GM12878 (cell line): ENCODE data around the gene COL5A1. TPM values are rescaled to one million over a fixed set of nuclear protein-coding genes. Genes with fewer than 3 reads are reported as not detected.

ENCODE experiments used
- ATAC-seq: fragments of 200-7000 bp; cut with Tn5 transposase; 3 replicates; pipeline ENCODE4 v1.9.1; 2020; ENCODE audit warnings: mild to moderate bottlenecking, moderate library complexity
- BruUV-seq: library from RNA; stranded (reverse); fragments of 400-500 nt; replicated peaks from 2 replicates; lab custom pipeline; 2021; lab: Mats Ljungman, UMichigan
- CTCF ChIA-PET: fragments of 300-600 bp; sonication (Branson Sonifier 250); formaldehyde crosslinking; extraction: SDS; loops from one replicate; lab custom pipeline; 2021; ENCODE audit warnings: inconsistent platforms; lab: Yijun Ruan, JAX
- POLR2A ChIA-PET: fragments of 350-600 bp; formaldehyde crosslinking; extraction: SDS; loops from one replicate; lab custom pipeline; 2021; ENCODE audit warnings: inconsistent platforms; lab: Charles Lee
- RAD21 ChIA-PET: fragments of 300-600 bp; sonication (Branson Sonifier 250); formaldehyde crosslinking; loops from one replicate; lab custom pipeline; 2023; ENCODE audit warnings: antibody characterized with exemption; ENCODE audit not compliant: unreplicated experiment; lab: Charles Lee
- SMC1A ChIA-PET: fragments of 300-600 bp; sonication (Branson Sonifier 250); formaldehyde crosslinking; loops from one replicate; lab custom pipeline; 2023; ENCODE audit not compliant: unreplicated experiment, uncharacterized antibody; lab: Charles Lee
- DNase-seq: peaks from one replicate; pipeline ENCODE4 v3.0.0-alpha.2; 2011; ENCODE audit warnings: low read depth, low spot score
- FAIRE-seq: peaks from 3 replicates; lab custom pipeline; 2011; peaks lifted over from hg19 to GRCh38; lab: Jason Lieb, UNC
- H2AFZ ChIP-seq: 2 replicates; pipeline ENCODE4 v1.6.0; 2011; ENCODE audit warnings: low read depth, low read length, control low read depth; ENCODE audit not compliant: control insufficient read depth
- H3K27ac ChIP-seq: 2 replicates; pipeline ENCODE4 v1.5.1; 2011; ENCODE audit warnings: control low read depth; ENCODE audit not compliant: control insufficient read depth, insufficient read depth
- H3K27me3 ChIP-seq, 2 experiments: replicated peaks in 1 of 2; 2 replicates each; pipeline versions ENCODE4 v1.6.0 to v1.6.1; 2011; ENCODE audit warnings: low read length in 1 of 2; ENCODE audit not compliant: control insufficient read depth in 2 of 2, insufficient read depth in 2 of 2
- H3K36me3 ChIP-seq, 2 experiments: 2 replicates each; pipeline ENCODE4 v1.5.1; 2011; ENCODE audit warnings: low read length in 1 of 2; ENCODE audit not compliant: control insufficient read depth in 2 of 2, insufficient read depth in 2 of 2
- H3K4me1 ChIP-seq: 2 replicates; pipeline ENCODE4 v1.6.1; 2011; ENCODE audit warnings: mild to moderate bottlenecking, low read length, moderate library complexity, mixed read lengths; ENCODE audit not compliant: control insufficient read depth, insufficient read depth
- H3K4me2 ChIP-seq: 2 replicates; pipeline ENCODE4 v1.6.0; 2011; ENCODE audit warnings: control low read depth; ENCODE audit not compliant: control insufficient read depth, insufficient read depth
- H3K4me3 ChIP-seq: fragments of 200-600 bp; sonication (generic); 2 replicates; pipeline ENCODE4 v1.5.1; 2016
- H3K79me2 ChIP-seq: 2 replicates; pipeline ENCODE4 v1.6.0; 2011; ENCODE audit warnings: low read length; ENCODE audit not compliant: control insufficient read depth, insufficient read depth
- H3K9ac ChIP-seq: 2 replicates; pipeline ENCODE4 v1.8.0; 2011; ENCODE audit warnings: low read length, control low read depth, mixed read lengths; ENCODE audit not compliant: control insufficient read depth, insufficient read depth
- H3K9me3 ChIP-seq: replicated peaks from 3 replicates; pipeline ENCODE4 v1.5.1; 2011; ENCODE audit warnings: mild to moderate bottlenecking, low read length; ENCODE audit not compliant: control insufficient read depth, insufficient read depth
- H4K20me1 ChIP-seq: 2 replicates; pipeline ENCODE4 v1.6.0; 2011; ENCODE audit not compliant: control insufficient read depth, insufficient read depth
- ATF3 ChIP-seq: IDR thresholded peaks from 2 replicates; pipeline ENCODE4 v1.6.1; 2011; ENCODE audit warnings: low read depth, mild to moderate bottlenecking, low read length, moderate library complexity, borderline replicate concordance; ENCODE audit errors: extremely low read depth
- FOXK2 ChIP-seq: fragments of 450-650 bp; IDR thresholded peaks from 2 replicates; pipeline ENCODE4 v1.6.1; 2017; ENCODE audit warnings: mild to moderate bottlenecking, moderate library complexity
- IKZF1 ChIP-seq: fragments of 450-650 bp; conservative IDR thresholded peaks from 2 replicates; pipeline ENCODE4 v1.6.1; 2017; ENCODE audit warnings: antibody characterized with exemption, mild to moderate bottlenecking
- IKZF2 ChIP-seq, 2 experiments: fragments of 450-650 bp; IDR thresholded peaks; 2 replicates each; pipeline ENCODE4 v1.6.1; 2017; ENCODE audit warnings: mild to moderate bottlenecking in 2 of 2, moderate library complexity in 2 of 2
- JUND ChIP-seq: IDR thresholded peaks from 2 replicates; pipeline ENCODE4 v1.6.1; 2012; ENCODE audit warnings: low read depth, mild to moderate bottlenecking, low read length, improper control_type of control experiment, moderate library complexity
- KDM1A ChIP-seq: fragments of 200-600 bp; sonication (generic); IDR thresholded peaks from 2 replicates; pipeline ENCODE4 v1.6.1; 2016; ENCODE audit warnings: borderline replicate concordance
- LARP7 ChIP-seq: fragments of 450-650 bp; IDR thresholded peaks from 2 replicates; pipeline ENCODE4 v1.6.1; 2017; ENCODE audit warnings: mild to moderate bottlenecking
- NR2C1 ChIP-seq: fragments of 450-650 bp; IDR thresholded peaks from 2 replicates; pipeline ENCODE4 v1.6.1; 2017; ENCODE audit warnings: antibody characterized with exemption, mild to moderate bottlenecking, moderate library complexity
- NR2F1 ChIP-seq: fragments of 450-650 bp; conservative IDR thresholded peaks from 2 replicates; pipeline ENCODE4 v1.6.1; 2017; ENCODE audit warnings: mild to moderate bottlenecking
- PKNOX1 ChIP-seq: fragments of 450-650 bp; IDR thresholded peaks from 2 replicates; pipeline ENCODE4 v1.6.1; 2016; ENCODE audit warnings: mild to moderate bottlenecking
- POLR2AphosphoS2 ChIP-seq: IDR thresholded peaks from 2 replicates; pipeline ENCODE4 v1.6.1; 2011; ENCODE audit warnings: low read depth, mild to moderate bottlenecking, low read length, improper control_type of control experiment, moderate library complexity
- PRDM15 ChIP-seq: fragments of 450-650 bp; formaldehyde crosslinking; IDR thresholded peaks from 2 replicates; pipeline ENCODE4 v1.4.0; 2020; ENCODE audit warnings: mild to moderate bottlenecking, moderate library complexity
- SMAD5 ChIP-seq: IDR thresholded peaks from 2 replicates; pipeline ENCODE4 v1.6.1; 2016; ENCODE audit warnings: antibody characterized with exemption, low read depth
- SREBF2 ChIP-seq: IDR thresholded peaks from 2 replicates; pipeline ENCODE4 v1.6.1; 2012; ENCODE audit warnings: mild to moderate bottlenecking, low read length
- SUPT20H ChIP-seq: IDR thresholded peaks from 2 replicates; pipeline ENCODE4 v1.6.1; 2011; ENCODE audit warnings: low read depth, mild to moderate bottlenecking, low read length, moderate library complexity, borderline replicate concordance; ENCODE audit not compliant: control insufficient read depth
- TBL1XR1 ChIP-seq: IDR thresholded peaks from 2 replicates; pipeline ENCODE4 v1.6.1; 2012; ENCODE audit warnings: low read depth, low read length, improper control_type of control experiment
- USF1 ChIP-seq: IDR thresholded peaks from 2 replicates; pipeline ENCODE4 v1.6.1; 2011; ENCODE audit warnings: borderline replicate concordance, low read depth, mild to moderate bottlenecking, moderate library complexity, mixed read lengths, low read length; ENCODE audit not compliant: insufficient read depth; ENCODE audit errors: extremely low read length
- ZNF217 ChIP-seq: fragments of 450-650 bp; IDR thresholded peaks from 2 replicates; pipeline ENCODE4 v1.6.1; 2017; ENCODE audit warnings: antibody characterized with exemption, mild to moderate bottlenecking
- ZNF384 ChIP-seq: IDR thresholded peaks from 2 replicates; pipeline ENCODE4 v1.6.1; 2012; ENCODE audit warnings: low read depth, mild to moderate bottlenecking, low read length, improper control_type of control experiment, borderline replicate concordance
- WGBS: methylation state at CpG from one replicate; pipeline ENCODE4 v1.1.6; 2016; ENCODE audit warnings: low lambda C conversion rate; ENCODE audit not compliant: insufficient replicate concordance, insufficient coverage; ENCODE audit errors: missing lambda C conversion rate; 5-methylcytosine and 5-hydroxymethylcytosine counted together
- in situ Hi-C: fragments of 300-500 bp; cut with MboI; formaldehyde crosslinking; loops from 9 replicates; pipeline ENCODE4 v1.14.3; 2018; ENCODE audit warnings: mixed read lengths
- intact Hi-C: fragments of 100-400 bp; cut with micrococcal nuclease; formaldehyde crosslinking; loops from one replicate; pipeline ENCODE4 v1.14.2; 2022; ENCODE audit not compliant: unreplicated experiment
- polyA plus RNA-seq, 11 experiments: library from polyadenylated mRNA; depleted of rRNA in 4 of 11; unstranded in 6 of 11; stranded (reverse) in 5 of 11; fragments of >200 nt; fragmentation: Nextera tagmentation in 4 of 11; fragmentation: Illumina TruSeq in 1 of 11; extraction: Ambion mirVana in 4 of 11; extraction: Trizol in 1 of 11; gene quantifications; 1 replicate in 1 of 11; 2 replicates in 10 of 11; pipeline versions ENCODE4 v1.2.1 to v1.2.3, GENCODE V29; 2011 to 2016; ENCODE audit warnings: inconsistent platforms in 2 of 11, missing spikeins in 2 of 11, low read depth in 1 of 11
- total RNA-seq, 4 experiments: library from RNA; depleted of rRNA in 3 of 4; stranded (reverse); fragments of >200 nt in 3 of 4; fragmentation: Illumina TruSeq in 1 of 4; extraction: Trizol in 1 of 4; gene quantifications; 2 replicates each; pipeline versions ENCODE4 v1.2.1 to v1.2.3, GENCODE V29; 2013 to 2021

The COL5A1 gene
- total and polyA plus RNA-seq, 10 of the 15 experiments (the other 5 are each of a cell fraction or from before 2014, with no cell fraction given), result under 0.01 to 0.15 (median 0.13) TPM; not detected in 4

GRCh38 chr9:134629061-134629585 lies 12.5 kb upstream of the COL5A1 start:
- FAIRE-seq (no peak), DNase-seq (no peak), ATAC-seq (no peak)
- H3K4me2 ChIP-seq, result no peak overlapping the region
- ChIA-PET RAD21 (no interaction called here), CTCF (no interaction called here)
- H3K27me3 ChIP-seq, result no peaks in the 10 kb centered on the region; a peak in 1 of 4 replicates
- H3K36me3 ChIP-seq, result no peaks in the 10 kb centered on the region
- BruUV-seq, result no TSS peak
- no peak overlapping the region for H3K4me3 ChIP-seq
- no peaks in the 10 kb centered on the region for H3K9me3 ChIP-seq
- no peaks in the 10 kb centered on the region for H3K79me2 ChIP-seq
- H3K27ac ChIP-seq, result no peak overlapping the region
- H3K9ac ChIP-seq, result no peak overlapping the region
- H4K20me1 ChIP-seq, result no peaks in the 10 kb centered on the region
- H3K4me1 ChIP-seq, result no peaks in the 10 kb centered on the region
- WGBS, result 51% methylated on average over 21 of the region's 21 CpGs
- H2AFZ ChIP-seq, result no peak overlapping the region
- TF ChIP-seq PKNOX1, result no peak
- no peak for TF ChIP-seq FOXK2
- no peak for TF ChIP-seq IKZF1
- TF ChIP-seq SREBF2, result no peak
- no peak for TF ChIP-seq SUPT20H
- no peak for TF ChIP-seq ZNF217
- TF ChIP-seq ATF3, result no peak
- no peak for TF ChIP-seq IKZF2 (IDR thresholded peaks at IDR 0.05)
- no peak for TF ChIP-seq POLR2AphosphoS2
- TF ChIP-seq USF1, result no peak
- TF ChIP-seq TBL1XR1, result no peak
- no peak for TF ChIP-seq SMAD5
- TF ChIP-seq LARP7, result no peak
- TF ChIP-seq ZNF384, result no peak
- TF ChIP-seq NR2C1, result no peak
- TF ChIP-seq PRDM15, result no peak
- TF ChIP-seq JUND, result no peak
- no peak for TF ChIP-seq NR2F1
- TF ChIP-seq KDM1A, result no peak
- TF ChIP-seq, all 136 proteins: peak for 0
- POLR2A ChIA-PET, result no interaction called here
- intact Hi-C loops (no loop called here), in situ Hi-C loops (no loop called here)
- SMC1A ChIA-PET, result no interaction called here
